Rectal smooth muscle tissue (tissue), 1 donor: Measurements from ENCODE around the gene FANCC.
"Not testable (repeated sequence)": the region's sequence is repeated elsewhere in the genome, so short reads cannot be mapped to it uniquely, and the experiment has no call there.

Experiments used
- H3K27ac ChIP-seq: one replicate; pipeline ENCODE4 v1.7.0; 2013; ENCODE audit warnings: low read depth, low read length, inconsistent platforms
- H3K27me3 ChIP-seq: one replicate; pipeline ENCODE4 v1.7.0; 2013; ENCODE audit warnings: low read length; ENCODE audit not compliant: control insufficient read depth, insufficient read depth
- H3K36me3 ChIP-seq: one replicate; pipeline ENCODE4 v1.7.0; 2013; ENCODE audit warnings: low read length; ENCODE audit not compliant: control insufficient read depth, insufficient read depth
- H3K4me1 ChIP-seq: one replicate; pipeline ENCODE4 v1.7.0; 2013; ENCODE audit warnings: low read length; ENCODE audit not compliant: control insufficient read depth, insufficient read depth
- H3K4me3 ChIP-seq: one replicate; pipeline ENCODE4 v1.7.0; 2013; ENCODE audit warnings: low read length
- H3K9ac ChIP-seq: one replicate; pipeline ENCODE4 v1.7.0; 2013; ENCODE audit warnings: low read length

FANCC gene

DNA sequence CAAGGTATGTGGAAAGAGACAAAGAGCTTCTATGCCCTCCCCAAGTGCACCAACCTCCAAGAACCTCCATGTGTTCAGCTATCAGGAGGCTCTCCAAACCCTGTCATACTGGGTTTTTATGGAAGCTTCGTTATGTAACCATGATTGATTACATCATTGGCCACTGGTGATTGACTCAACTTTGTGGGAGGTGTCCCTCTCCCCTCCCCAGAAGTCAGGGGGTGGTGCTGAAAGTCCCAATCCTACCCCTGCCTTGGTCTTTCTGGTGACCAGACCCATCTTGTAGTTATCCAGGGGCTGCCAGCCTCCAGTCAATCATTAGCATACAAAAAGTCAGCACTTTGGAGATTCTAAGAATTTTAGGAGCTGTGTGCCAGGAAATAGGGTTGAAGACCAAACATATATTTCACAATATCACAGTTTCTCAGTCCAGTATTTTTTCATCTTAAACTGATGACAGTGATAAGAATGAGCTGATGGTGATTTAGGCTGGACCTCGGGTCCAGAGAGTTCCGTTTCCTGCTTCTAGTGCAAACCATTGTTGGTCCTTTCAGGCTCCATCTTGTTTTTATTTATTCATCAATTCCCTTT, 27.3 kb upstream of the FANCC start:
- H3K36me3 ChIP-seq, result no peaks in the 10 kb centered on the region
- H3K27me3 ChIP-seq, result no peaks in the 10 kb centered on the region
- no peak overlapping the region for H3K9ac ChIP-seq
- H3K4me1 ChIP-seq, result no peaks in the 10 kb centered on the region
- no peak overlapping the region for H3K27ac ChIP-seq
- H3K4me3 ChIP-seq, result no peak overlapping the region

DNA sequence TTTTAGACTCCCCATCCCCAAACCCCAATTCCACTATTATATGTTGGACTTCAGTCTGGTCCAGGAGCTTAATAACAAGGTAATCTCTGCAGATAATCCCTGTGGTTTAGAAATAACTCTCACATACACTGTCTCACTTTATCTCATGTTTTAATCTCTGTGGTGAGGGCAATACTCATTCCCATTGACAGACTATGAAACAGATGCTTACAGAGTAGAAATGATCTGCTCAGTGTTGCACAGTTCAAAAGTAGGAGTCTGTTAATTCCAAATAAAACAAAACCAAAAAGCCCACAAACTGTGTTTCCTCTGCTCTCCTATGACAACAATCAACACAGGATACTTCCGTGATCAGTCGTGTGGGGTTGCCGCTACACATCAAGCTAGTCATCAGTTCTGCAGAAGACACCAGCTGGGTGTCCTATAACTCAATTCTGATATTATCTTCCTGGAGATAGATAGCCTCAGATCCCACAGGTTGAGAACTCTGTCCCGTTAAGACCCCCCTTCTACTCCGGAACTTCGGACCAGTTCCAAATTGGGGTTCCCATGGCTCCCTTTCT, 26.3 kb upstream of the FANCC start:
- no peak overlapping the region for H3K27ac ChIP-seq
- no peak overlapping the region for H3K4me3 ChIP-seq
- H3K4me1 ChIP-seq, result no peaks in the 10 kb centered on the region
- H3K9ac ChIP-seq, result no peak overlapping the region
- H3K27me3 ChIP-seq, result no peaks in the 10 kb centered on the region
- H3K36me3 ChIP-seq, result no peaks in the 10 kb centered on the region

DNA sequence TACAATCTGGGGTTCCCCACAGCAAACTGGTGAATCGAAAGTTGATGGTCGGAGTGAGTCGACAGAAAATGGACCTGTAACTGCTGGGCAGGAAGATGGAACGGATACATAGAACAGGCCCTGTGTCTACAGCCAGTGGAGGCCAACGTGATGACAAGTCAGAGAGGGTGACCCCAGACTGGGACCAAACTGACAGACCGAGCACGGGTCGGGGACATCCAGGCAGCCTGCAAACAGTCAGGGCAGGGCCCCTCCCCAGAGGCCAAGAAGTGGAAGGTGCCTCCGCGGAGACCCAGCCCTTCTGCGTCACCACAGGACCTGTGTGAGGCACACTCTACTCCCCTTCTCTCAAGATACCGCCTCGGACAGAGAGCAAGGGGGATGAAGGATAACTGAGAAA, 25.1 kb upstream of the FANCC start:
- H3K9ac ChIP-seq, result no peak overlapping the region
- H3K36me3 ChIP-seq, result no peaks in the 10 kb centered on the region
- no peak overlapping the region for H3K4me3 ChIP-seq
- no peaks in the 10 kb centered on the region for H3K27me3 ChIP-seq
- H3K27ac ChIP-seq, result no peak overlapping the region
- no peaks in the 10 kb centered on the region for H3K4me1 ChIP-seq

DNA sequence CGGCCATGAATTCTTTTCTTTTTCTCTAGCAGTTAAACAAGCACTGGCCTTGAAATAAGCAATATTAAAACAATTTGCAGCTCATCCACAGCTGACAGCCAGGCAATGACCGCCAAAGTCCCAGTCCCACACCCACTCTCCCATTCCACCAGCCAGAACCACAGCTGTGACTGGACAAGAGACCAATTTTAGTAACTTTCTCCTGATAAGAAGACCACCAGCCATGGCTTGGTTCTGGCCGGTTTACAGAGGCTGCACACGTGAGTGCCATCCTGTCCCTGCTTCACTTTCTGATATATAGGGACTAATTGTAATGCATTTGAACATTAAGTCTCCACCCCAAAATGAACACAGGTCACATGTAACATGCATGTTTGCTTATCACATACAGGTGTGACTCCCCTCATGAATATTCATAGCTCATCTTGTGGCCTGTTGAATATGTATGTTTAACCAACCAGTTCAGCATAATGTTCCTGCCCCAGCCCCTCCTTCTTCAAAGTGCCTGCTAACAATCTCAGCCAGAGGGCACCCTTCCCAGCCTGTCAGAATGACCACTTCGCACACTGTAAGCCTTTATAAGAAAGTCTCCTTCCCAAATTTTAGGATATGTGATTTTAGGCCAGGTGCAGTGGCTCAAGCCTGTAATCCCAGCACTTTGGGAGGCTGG, 23.9 kb upstream of the FANCC start:
- Histone ChIP-seq H3K9ac (no peak overlapping the region), H3K27me3 (no peaks in the 10 kb centered on the region), H3K27ac (no peak overlapping the region), H3K4me3 (no peak overlapping the region), H3K4me1 (no peaks in the 10 kb centered on the region), H3K36me3 (no peaks in the 10 kb centered on the region)

DNA sequence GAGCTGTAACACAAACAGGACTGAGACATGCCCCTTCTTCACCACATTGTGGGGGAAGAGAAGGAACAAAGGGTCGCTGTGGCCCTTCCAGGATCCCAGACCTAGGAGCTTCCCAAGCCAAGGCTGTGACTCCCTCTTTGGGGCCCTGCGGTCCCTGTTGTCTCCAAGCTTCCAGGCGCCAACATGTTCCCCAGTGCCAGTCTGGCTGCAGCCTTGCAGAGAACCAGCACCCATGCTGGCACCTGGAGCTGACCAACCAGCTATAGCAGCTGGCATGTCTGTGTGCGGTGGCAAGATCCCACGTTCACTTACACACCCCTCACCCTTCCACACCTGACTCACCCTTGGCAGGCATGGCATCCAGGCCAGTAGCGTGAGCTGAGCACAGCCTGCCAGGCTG, 20.7 kb upstream of the FANCC start:
- Histone ChIP-seq H3K4me3 (no peak overlapping the region), H3K9ac (no peak overlapping the region)

DNA sequence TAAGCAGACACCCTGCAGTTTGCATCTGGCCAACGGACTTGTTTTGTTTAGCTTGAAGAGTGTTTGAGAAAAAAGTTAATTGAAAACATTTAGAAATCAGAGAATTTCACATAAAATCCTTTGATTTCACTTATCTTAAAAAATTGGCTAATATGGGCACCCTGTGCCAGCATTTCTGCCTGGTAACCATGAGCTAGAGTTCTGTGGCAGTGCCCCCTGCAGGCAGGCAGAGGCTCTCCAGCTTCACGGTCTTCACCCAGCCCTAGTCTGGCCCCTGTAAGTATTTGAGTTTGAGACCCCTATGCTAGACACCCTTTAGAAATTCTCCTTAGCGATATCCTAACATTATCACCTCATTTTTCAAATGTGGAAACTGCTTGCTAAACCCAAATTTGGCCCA, 18.8 kb upstream of the FANCC start:
- Histone ChIP-seq H3K4me1 (no peaks in the 10 kb centered on the region), H3K9ac (no peak overlapping the region), H3K27me3 (no peaks in the 10 kb centered on the region), H3K27ac (no peak overlapping the region), H3K36me3 (no peaks in the 10 kb centered on the region), H3K4me3 (no peak overlapping the region)

More for the DNA sequence above, 20.7 kb upstream of the FANCC start:
- Histone ChIP-seq H3K4me1 (no peaks in the 10 kb centered on the region), H3K27ac (no peak overlapping the region), H3K27me3 (no peaks in the 10 kb centered on the region), H3K36me3 (no peaks in the 10 kb centered on the region)

DNA sequence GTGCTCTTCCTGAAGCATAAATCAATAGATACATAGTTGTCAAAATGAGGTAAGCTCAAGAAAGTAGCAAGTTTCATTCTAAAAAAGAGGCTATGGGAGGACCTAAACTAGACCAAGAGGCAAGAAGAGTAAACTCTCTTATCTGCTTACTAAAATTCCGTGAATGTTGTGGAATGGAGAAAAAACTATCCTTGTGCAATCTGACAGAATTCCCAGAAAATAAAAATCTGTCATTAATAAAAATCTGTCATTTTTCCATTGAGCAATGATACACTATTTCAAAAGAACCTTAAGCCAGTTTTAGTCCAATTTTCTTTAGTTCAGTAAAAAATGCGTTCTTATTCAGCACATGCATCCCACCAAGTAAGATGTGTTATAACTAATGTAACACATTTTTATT, 15.9 kb upstream of the FANCC start:
- no peak overlapping the region for H3K4me3 ChIP-seq
- no peaks in the 10 kb centered on the region for H3K27me3 ChIP-seq
- H3K27ac ChIP-seq, result no peak overlapping the region
- H3K36me3 ChIP-seq, result no peaks in the 10 kb centered on the region
- no peaks in the 10 kb centered on the region for H3K4me1 ChIP-seq
- H3K9ac ChIP-seq, result no peak overlapping the region

DNA sequence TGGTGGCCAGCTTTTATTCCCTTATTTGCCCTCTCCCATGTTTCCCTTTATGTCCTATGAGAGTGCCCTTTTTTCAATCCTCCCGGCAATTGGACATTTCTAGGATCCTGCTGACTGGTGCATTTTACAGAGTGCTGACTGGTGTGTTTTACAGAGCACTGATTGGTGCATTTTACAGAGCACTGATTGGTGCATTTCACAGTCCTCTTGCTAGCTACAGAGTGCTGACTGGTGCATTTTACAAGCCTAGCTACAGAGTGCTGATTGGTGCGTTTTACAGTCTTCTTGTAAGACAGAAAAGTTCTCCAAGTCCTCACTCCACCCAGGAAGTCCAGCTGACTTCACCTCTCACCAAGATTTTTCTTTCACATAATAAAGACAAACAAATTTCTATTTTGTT, 15.4 kb upstream of the FANCC start:
- no peak overlapping the region for H3K27ac ChIP-seq
- H3K27me3 ChIP-seq, result no peaks in the 10 kb centered on the region
- H3K4me3 ChIP-seq, result no peak overlapping the region
- no peak overlapping the region for H3K9ac ChIP-seq
- H3K4me1 ChIP-seq, result no peaks in the 10 kb centered on the region
- H3K36me3 ChIP-seq, result no peaks in the 10 kb centered on the region

DNA sequence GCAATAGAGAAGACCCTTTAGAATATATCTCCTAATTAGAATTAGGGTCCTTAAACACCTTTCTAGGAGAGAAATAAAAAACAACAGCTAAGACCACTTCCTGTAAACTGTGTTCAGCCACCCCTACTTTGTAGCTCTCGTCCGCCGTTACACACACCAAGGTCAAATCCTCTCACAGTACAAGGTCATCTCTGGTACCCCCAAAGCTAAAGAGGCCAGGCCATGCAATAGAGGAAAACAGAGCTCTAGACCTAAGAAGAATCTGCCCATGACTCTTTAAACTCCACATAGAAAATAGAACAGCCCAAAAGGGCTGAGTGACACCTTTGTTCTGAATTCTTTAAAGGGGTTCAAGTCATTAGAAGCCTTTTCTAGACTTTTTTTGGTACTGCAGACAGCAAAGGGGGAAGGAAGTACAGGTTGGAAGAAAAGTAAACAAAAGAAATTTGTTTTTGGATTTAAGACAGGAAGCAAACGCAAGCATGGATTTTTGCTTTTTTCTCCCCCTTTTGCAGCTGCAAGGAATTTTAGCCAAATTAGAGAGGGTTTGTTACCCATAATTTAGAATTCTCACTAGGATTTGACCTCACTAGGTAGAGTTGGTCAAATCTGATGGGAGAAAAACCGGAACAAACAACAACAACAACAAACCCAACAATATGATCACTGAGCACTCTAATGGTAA, 13.4 kb upstream of the FANCC start:
- H3K4me3 ChIP-seq, result no peak overlapping the region
- no peak overlapping the region for H3K27ac ChIP-seq
- H3K36me3 ChIP-seq, result no peaks in the 10 kb centered on the region
- no peaks in the 10 kb centered on the region for H3K27me3 ChIP-seq
- H3K9ac ChIP-seq, result no peak overlapping the region
- H3K4me1 ChIP-seq, result no peaks in the 10 kb centered on the region

DNA sequence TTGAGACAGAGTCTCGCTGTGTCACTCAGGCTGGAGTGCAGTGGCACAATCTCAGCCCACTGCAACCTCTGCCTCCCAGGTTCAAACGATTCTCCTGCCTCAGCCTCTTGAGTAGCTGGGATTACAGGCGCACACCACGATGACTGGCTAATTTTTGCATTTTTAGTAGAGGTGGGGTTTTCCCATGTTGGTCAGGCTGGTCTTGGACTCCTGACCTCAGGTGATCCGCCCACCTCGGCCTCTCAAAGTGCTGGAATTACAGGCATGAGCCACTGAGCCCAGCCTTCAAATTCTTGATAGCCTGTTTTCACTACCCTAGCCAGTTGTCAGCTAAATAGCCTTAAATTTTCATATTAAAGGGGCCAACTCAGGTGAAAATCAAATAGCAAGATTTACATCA, 11.6 kb upstream of the FANCC start:
- H3K36me3 ChIP-seq, H3K27me3 ChIP-seq, H3K4me3 ChIP-seq, H3K4me1 ChIP-seq, H3K27ac ChIP-seq, H3K9ac ChIP-seq: not testable (repeated sequence)

DNA sequence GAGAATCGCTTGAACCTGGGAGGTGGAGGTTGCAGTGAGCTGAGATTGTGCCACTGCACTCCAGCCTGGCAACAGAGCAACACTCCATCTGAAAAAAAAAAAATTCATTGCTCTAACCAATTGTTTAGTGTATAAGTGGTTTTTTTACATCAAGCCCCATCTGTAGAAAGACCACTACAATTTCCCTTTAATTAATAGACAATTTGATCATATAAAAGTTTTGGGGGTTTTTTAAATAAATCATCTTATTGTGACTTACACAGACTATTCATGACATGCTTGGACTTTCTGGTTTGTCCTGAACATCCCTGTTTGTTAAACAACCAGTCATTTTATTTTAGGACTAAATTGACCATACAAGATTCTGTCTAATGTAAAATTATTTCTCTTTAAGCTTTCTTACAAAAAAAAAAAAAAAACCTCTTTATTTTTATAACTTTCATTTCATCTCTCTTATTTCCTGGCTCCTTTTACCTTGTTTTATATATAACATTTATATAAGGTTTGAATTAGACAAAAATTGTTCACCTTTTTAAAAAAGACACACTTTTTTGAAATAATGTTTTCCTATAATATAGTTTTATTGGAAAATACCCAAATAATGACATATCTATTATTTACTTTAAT, 9.8 kb upstream of the FANCC start:
- no peak overlapping the region for H3K9ac ChIP-seq
- no peak overlapping the region for H3K4me3 ChIP-seq
- no peaks in the 10 kb centered on the region for H3K27me3 ChIP-seq
- H3K4me1 ChIP-seq, result no peaks in the 10 kb centered on the region
- H3K27ac ChIP-seq, result no peak overlapping the region
- no peaks in the 10 kb centered on the region for H3K36me3 ChIP-seq

DNA sequence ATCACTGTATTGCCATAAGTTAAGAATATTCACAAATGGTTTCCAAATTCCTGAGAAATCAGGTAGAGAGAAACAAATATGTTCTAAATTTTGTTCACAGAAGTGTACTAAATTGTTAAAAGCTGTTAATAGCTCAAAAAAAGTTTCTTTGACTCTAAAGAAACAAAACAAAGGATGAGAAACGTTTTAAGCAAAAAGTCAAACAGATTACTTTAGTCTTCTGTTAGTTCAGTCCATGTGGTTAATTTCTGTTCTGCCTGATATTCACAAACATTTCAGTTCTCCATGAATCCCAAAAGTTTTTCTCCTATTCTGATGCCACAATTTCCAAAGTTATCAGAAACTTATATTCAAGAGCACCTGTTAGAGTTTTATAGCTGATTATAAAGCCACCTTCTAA, 7.7 kb upstream of the FANCC start:
- no peak overlapping the region for H3K27ac ChIP-seq
- H3K9ac ChIP-seq, result no peak overlapping the region

More for the DNA sequence above, 7.7 kb upstream of the FANCC start:
- Histone ChIP-seq H3K4me3 (no peak overlapping the region), H3K36me3 (no peaks in the 10 kb centered on the region), H3K4me1 (no peaks in the 10 kb centered on the region), H3K27me3 (no peaks in the 10 kb centered on the region)
